ENCODE data around the gene ZNF644.
"Not testable (repeated sequence)": the region's sequence is repeated elsewhere in the genome, so short reads cannot be mapped to it uniquely, and the experiment has no call there.

Gene ZNF644

DNA sequence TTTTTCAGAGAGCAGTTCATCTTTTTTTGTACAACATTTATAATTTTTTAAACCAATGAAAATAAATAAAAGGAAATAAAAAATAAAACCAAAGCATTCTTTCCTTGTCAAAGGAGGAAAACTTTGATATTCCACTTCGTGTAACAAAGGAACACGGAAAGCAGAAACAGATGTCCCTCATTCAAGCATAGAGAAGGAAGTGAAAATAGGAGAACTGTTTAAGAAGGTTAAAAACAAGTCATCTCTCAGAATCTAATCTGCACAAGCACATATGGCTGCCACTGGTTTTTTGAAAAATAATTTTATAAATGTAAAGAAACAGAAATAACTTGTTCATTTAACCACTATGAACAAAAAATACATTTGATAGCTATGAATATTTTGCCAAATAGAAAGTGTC lies 35.9 kb upstream of the ZNF644 start:
- TF ChIP-seq, protein P1, sequence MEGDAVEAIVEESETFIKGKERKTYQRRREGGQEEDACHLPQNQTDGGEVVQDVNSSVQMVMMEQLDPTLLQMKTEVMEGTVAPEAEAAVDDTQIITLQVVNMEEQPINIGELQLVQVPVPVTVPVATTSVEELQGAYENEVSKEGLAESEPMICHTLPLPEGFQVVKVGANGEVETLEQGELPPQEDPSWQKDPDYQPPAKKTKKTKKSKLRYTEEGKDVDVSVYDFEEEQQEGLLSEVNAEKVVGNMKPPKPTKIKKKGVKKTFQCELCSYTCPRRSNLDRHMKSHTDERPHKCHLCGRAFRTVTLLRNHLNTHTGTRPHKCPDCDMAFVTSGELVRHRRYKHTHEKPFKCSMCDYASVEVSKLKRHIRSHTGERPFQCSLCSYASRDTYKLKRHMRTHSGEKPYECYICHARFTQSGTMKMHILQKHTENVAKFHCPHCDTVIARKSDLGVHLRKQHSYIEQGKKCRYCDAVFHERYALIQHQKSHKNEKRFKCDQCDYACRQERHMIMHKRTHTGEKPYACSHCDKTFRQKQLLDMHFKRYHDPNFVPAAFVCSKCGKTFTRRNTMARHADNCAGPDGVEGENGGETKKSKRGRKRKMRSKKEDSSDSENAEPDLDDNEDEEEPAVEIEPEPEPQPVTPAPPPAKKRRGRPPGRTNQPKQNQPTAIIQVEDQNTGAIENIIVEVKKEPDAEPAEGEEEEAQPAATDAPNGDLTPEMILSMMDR (IDR thresholded peaks at IDR 0.05; ENCODE audit: borderline replicate concordance, control extremely low read depth, extremely low read depth, insufficient read depth, missing control alignments) = no peak
- DNase-seq (ENCODE audit: low spot score) = peak; percentile 30
- in situ Hi-C loops (cut with MboI; ENCODE audit: low sequenced_read_pairs, unreplicated experiment) = no loop called here

DNA sequence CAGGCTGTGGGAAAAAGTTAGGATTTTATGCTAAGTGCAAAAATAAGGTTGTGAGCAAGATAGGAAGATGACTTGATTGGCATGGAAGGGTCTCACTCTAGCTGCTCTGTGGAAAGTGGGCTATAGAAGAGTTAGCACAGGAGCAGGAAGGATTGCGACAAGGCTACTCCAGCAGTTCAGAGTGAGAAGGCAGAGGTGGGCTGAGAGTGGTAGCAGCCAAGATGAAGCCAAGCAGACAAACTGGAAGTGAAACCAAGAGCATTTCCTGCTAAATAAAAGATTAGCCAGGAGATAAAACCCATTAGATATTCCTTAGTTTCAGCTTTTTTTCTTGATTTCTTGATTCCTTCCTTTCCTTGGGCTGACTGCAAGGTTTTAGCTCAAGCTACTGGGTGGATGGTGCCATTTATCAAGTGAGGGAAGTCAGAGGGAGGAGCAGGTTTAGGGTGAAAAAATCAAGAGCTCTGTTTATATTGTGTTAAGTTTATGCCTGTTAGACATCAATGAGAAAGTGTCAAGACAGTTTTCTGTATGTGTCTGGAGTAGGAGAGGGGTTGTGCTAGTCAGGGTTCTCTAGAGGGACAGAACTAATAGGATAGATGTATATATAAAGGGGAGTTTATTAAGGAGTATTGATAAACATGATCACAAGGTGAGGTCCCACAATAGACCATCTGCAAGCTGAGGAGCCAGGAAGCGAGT lies 33.1 kb upstream of the ZNF644 start:
- peak; percentile 37 for DNase-seq (ENCODE audit: low spot score)
- TF ChIP-seq, protein P1 (IDR thresholded peaks at IDR 0.05; ENCODE audit: borderline replicate concordance, control extremely low read depth, extremely low read depth, insufficient read depth, missing control alignments) = no peak
- in situ Hi-C loops (cut with MboI; ENCODE audit: low sequenced_read_pairs, unreplicated experiment) = no loop called here

DNA sequence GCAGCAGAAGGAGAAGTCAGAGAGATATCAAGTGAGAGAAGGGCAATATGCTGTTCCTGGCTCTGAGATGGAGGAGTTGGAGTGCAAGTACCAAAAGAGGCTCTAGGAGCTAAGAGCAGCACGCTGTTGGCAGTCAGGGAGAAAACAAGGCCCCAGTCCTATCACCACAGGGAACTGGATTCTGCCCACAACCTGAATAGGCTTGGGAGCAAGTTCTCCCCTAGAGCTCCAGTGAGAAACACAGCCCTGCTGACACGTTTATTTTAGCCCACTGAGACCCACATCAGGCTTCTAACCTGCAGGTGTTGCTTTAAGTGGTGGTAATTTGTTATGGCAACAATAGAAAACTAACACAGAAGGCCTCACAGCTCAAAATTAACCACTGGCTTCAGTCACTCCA lies 31.8 kb upstream of the ZNF644 start:
- no peak for DNase-seq (ENCODE audit: low spot score)
- TF ChIP-seq, protein P1 (IDR thresholded peaks at IDR 0.05; ENCODE audit: borderline replicate concordance, control extremely low read depth, extremely low read depth, insufficient read depth, missing control alignments) = no peak
- in situ Hi-C loops (cut with MboI; ENCODE audit: low sequenced_read_pairs, unreplicated experiment) = no loop called here

- DNase-seq (ENCODE audit: low spot score); in situ Hi-C loops (cut with MboI; ENCODE audit: low sequenced_read_pairs, unreplicated experiment): not testable (repeated sequence)
These were observed 27.7 kb upstream of the ZNF644 start for GRCh38 chr1:91049551-91049950.

GRCh38 chr1:91046766-91047165 lies 24.9 kb upstream of the ZNF644 start:
- in situ Hi-C loops (cut with MboI; ENCODE audit: low sequenced_read_pairs, unreplicated experiment) = no loop called here
- no peak for DNase-seq (ENCODE audit: low spot score)
- TF ChIP-seq, protein P1 (IDR thresholded peaks at IDR 0.05; ENCODE audit: borderline replicate concordance, control extremely low read depth, extremely low read depth, insufficient read depth, missing control alignments) = no peak

DNA sequence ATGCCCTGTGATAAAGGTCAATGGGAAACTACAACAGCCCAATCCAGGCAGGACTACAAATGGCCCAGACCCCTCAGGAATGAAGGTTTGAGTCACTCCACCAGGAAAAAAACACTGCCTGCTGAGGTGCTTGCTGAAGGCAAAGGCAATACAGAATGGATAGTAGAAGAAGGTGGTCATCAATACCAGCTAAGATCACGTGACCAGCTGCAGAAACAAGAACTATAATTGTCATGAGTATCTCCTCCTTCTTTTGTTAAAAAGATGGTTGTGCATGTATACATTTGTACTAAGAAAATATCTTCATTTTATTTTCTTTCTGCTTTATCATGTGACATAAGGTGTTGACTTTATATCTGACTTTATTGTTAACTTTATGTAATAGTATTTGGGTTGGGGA lies 23.4 kb upstream of the ZNF644 start:
- TF ChIP-seq, protein P1 (IDR thresholded peaks at IDR 0.05; ENCODE audit: borderline replicate concordance, control extremely low read depth, extremely low read depth, insufficient read depth, missing control alignments) = no peak
- no peak for DNase-seq (ENCODE audit: low spot score)
- in situ Hi-C loops (cut with MboI; ENCODE audit: low sequenced_read_pairs, unreplicated experiment) = no loop called here

DNA sequence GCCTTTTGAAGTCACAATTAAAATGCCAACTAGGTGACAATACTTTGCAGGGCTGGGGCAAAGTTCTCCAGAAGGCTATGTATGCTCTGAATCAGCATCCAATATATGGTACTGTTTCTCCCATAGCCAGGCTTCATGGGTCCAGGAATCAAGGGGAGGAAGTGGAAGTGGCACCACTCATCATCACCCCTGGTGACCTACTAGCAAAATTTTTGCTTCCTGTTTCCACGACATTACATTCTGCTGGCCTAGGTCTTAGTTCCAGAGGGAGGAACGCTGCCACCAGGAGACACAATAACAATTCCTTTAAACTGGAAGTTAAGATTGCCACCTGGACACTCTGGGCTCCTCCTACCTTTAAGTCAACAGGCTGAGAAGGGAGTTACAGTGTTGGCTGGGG lies 22.9 kb upstream of the ZNF644 start:
- DNase-seq (ENCODE audit: low spot score); in situ Hi-C loops (cut with MboI; ENCODE audit: low sequenced_read_pairs, unreplicated experiment): not testable (repeated sequence)

GRCh38 chr1:91042372-91042771 lies 20.5 kb upstream of the ZNF644 start:
- in situ Hi-C loops (cut with MboI; ENCODE audit: low sequenced_read_pairs, unreplicated experiment); DNase-seq (ENCODE audit: low spot score): not testable (repeated sequence)

Measured in GM13976 (cell line).